Psoas muscle (tissue), 8 donors: ENCODE measurements around the gene EYS. TPM values are rescaled to one million over a fixed set of nuclear protein-coding genes. Genes with fewer than 3 reads are reported as not detected.

Experiments
- ATAC-seq, 4 donors: fragments of 200-7000 bp; cut with Tn5 transposase; one replicate each; pipeline ENCODE4 v1.9.1; 2020; ENCODE audit warnings: moderate library complexity in 3 of 4, mild to moderate bottlenecking in 2 of 4
- DNase-seq, 2 donors: peaks; one replicate each; pipeline ENCODE4 v3.0.0-alpha.2; 2020
- H3K27ac ChIP-seq: fragments of 200-600 bp; one replicate; pipeline ENCODE4 v1.8.0; 2022
- H3K27me3 ChIP-seq, 3 donors: fragments of 200-600 bp in 1 of 3; one replicate each; pipeline versions ENCODE4 v1.6.1 to v1.8.0; 2013 to 2022; ENCODE audit warnings: low read length in 2 of 3, mild to moderate bottlenecking in 2 of 3, moderate library complexity in 1 of 3; ENCODE audit not compliant: insufficient read depth in 3 of 3
- H3K36me3 ChIP-seq, 2 donors: fragments of 200-600 bp in 1 of 2; one replicate each; pipeline versions ENCODE4 v1.6.1 to v1.8.0; 2013 to 2022; ENCODE audit warnings: low read depth in 1 of 2, mild to moderate bottlenecking in 1 of 2, moderate library complexity in 1 of 2; ENCODE audit not compliant: insufficient read depth in 1 of 2
- H3K4me1 ChIP-seq: fragments of 200-600 bp; one replicate; pipeline ENCODE4 v1.8.0; 2022
- H3K4me3 ChIP-seq: fragments of 200-600 bp; one replicate; pipeline ENCODE4 v1.8.0; 2022; ENCODE audit warnings: mild to moderate bottlenecking
- H3K9me3 ChIP-seq: fragments of 200-600 bp; one replicate; pipeline ENCODE4 v1.8.0; 2022
- WGBS, 3 donors: extraction: QIAGEN DNeasy Blood & Tissue Kit; methylation state at CpG; one replicate each; pipeline versions ENCODE4 v1.1.6 to v1.1.7; 2013; 5-methylcytosine and 5-hydroxymethylcytosine counted together
- intact Hi-C, 2 donors: fragments of 100-400 bp; cut with DNase I; formaldehyde crosslinking; loops; one replicate each; pipeline versions ENCODE4 v1.11.0 to v1.14.2; 2022
- polyA plus RNA-seq, 3 donors: library from polyadenylated mRNA; stranded (reverse); fragments of 200-250 nt; gene quantifications; one replicate each; pipeline ENCODE4 v1.2.3, GENCODE V29; 2013
- total RNA-seq, 4 donors: library from RNA; stranded (reverse); fragmentation: NEBNext Ultra II Directional in 2 of 4; extraction: Animal tissue kit (Norgen Biotek cat#: 25700) in 2 of 4; gene quantifications; one replicate each; pipeline versions ENCODE4 v1.2.1 to v1.2.4, GENCODE V29; 2021 to 2023
- TF ChIP-seq, protein P1 (sequence below): fragments of 200-600 bp; IDR thresholded peaks from one replicate; pipeline ENCODE4 v1.8.0; 2022; ENCODE audit warnings: antibody characterized with exemption
- donor health status: healthy with polysubstance abuse.
- donor health status: DM: no; HTN: no; CAD: no; lungs with moderate emphysema.
- donor health status: Bipolar disorder and iron deficiency.
- donor health status: healthy.
- donor health status: DM: yes; HTN: yes; CAD: no.
- donor health status: DM: no; HTN: no; CAD: no.
- donor health status: DM: no; HTN: no; CAD: no.
- donor health status: DM: yes; HTN: yes; CAD: no.

EYS gene
- total and polyA plus RNA-seq, 7 donors = under 0.01 TPM; not detected in 6

DNA sequence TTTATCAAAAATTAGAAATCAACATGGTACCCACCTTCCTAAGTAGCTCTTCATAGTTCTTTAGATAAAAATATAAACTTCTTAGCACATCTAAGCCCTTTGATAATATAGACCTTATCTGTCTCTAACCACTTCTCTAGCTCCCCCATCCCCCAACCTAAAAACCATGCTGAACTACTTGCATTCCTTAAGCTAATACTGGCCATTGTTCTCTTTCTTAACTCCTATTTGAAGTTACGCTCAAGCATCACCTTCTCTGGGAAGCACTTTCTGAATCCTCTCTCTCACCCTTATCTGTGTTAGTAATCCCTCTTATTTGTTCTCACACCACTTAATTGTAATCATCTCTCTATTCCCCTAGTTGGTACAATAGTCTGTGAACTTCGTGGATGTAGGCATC lies 1918.5 kb downstream of the EYS start:
- Histone ChIP-seq H3K36me3 (no peaks in the 10 kb centered on the region), H3K4me1 (no peaks in the 10 kb centered on the region), H3K4me3 (no peak overlapping the region), H3K27me3 (peaks cover 0 to 4% (median 0%) of the 10 kb centered on the region in 3 donors), H3K27ac (no peak overlapping the region), H3K9me3 (no peaks in the 10 kb centered on the region)
- intact Hi-C loops = no loop called here
- TF ChIP-seq, protein P1, sequence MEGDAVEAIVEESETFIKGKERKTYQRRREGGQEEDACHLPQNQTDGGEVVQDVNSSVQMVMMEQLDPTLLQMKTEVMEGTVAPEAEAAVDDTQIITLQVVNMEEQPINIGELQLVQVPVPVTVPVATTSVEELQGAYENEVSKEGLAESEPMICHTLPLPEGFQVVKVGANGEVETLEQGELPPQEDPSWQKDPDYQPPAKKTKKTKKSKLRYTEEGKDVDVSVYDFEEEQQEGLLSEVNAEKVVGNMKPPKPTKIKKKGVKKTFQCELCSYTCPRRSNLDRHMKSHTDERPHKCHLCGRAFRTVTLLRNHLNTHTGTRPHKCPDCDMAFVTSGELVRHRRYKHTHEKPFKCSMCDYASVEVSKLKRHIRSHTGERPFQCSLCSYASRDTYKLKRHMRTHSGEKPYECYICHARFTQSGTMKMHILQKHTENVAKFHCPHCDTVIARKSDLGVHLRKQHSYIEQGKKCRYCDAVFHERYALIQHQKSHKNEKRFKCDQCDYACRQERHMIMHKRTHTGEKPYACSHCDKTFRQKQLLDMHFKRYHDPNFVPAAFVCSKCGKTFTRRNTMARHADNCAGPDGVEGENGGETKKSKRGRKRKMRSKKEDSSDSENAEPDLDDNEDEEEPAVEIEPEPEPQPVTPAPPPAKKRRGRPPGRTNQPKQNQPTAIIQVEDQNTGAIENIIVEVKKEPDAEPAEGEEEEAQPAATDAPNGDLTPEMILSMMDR = no peak
- WGBS, 3 donors = 65 to 73% (median 67%) methylated on average over 2 of the region's 2 CpGs
- DNase-seq (no peak), ATAC-seq (no peak)

DNA sequence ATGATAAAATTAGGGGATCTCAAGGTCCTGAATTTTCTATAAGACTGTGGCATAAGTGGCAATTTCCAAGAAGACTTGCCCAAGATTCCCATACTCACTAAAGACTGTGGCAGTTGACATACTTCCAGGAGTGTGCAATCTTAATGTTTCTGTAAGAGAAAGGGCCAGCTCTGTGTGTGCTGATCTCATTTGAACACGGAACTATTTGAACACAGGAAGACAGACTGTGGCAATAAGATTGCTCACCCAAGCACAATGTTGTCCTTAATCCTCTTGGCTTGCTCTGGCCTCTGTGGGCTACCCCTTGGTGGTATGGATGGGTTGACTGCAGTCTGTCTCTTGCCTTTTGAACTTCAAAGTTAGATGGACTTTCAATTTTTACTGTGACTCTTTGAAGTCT lies 1920.0 kb downstream of the EYS start:
- TF ChIP-seq, protein P1 = no peak
- no peak for DNase-seq
- no peaks in the 10 kb centered on the region for H3K36me3 ChIP-seq
- peaks cover 0 to 4% (median 0%) of the 10 kb centered on the region in 3 donors for H3K27me3 ChIP-seq
- ATAC-seq = no peak
- intact Hi-C loops = no loop called here
- WGBS, 3 donors = 84 to 96% (median 91%) methylated on average over 1 of the region's 1 CpG
- H3K4me3 ChIP-seq = no peak overlapping the region
- H3K4me1 ChIP-seq = no peaks in the 10 kb centered on the region
- H3K27ac ChIP-seq = no peak overlapping the region
- no peaks in the 10 kb centered on the region for H3K9me3 ChIP-seq

DNA sequence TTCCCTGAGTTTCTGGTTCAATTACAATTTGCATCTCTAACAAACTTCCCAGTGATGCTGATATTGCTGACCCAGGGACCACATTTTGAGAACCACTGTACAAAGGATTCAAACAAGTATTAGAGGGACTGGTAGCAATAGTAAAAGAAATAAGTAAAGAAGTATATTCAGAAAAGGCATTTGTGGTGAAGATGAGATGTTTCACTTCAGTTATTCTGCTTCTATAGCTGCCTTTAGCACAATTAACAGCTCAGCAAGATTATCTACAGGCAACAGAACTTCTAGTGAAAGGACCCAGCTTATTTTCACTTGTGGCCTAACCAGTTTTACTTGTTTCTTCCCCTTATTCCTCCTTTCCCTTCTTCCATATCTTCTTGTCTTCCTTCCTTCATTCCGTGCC lies 1922.0 kb downstream of the EYS start:
- no peaks in the 10 kb centered on the region for H3K36me3 ChIP-seq
- WGBS, 3 donors = 78 to 96% (median 87%) methylated on average over 1 of the region's 1 CpG
- DNase-seq = no peak
- no peaks in the 10 kb centered on the region for H3K27me3 ChIP-seq
- H3K4me1 ChIP-seq = no peaks in the 10 kb centered on the region
- H3K9me3 ChIP-seq = no peaks in the 10 kb centered on the region
- TF ChIP-seq, protein P1 = no peak
- intact Hi-C loops = no loop called here
- H3K27ac ChIP-seq = no peak overlapping the region
- no peak overlapping the region for H3K4me3 ChIP-seq
- ATAC-seq = no peak

DNA sequence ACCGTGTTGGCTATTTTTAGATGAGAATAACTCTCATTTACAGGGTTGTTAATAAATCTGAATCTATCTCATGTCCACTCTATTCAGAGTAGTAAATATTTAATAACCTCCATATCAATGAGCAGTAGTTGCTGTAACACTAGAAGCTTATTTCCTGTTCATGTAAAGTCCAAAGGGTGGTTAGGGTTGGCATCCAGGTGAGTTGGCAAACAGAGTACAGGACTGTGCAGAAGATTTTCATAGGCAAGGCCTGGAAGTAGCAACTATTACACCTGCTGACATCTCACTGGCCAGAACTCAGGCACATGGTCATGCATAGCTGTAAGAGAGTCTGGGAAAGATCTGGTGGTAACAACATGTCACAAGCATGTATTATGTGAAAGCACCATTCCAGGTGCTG lies 1923.9 kb downstream of the EYS start:
- no peak for ATAC-seq
- WGBS, 3 donors = 78 to 86% (median 79%) methylated on average over 1 of the region's 1 CpG

DNA sequence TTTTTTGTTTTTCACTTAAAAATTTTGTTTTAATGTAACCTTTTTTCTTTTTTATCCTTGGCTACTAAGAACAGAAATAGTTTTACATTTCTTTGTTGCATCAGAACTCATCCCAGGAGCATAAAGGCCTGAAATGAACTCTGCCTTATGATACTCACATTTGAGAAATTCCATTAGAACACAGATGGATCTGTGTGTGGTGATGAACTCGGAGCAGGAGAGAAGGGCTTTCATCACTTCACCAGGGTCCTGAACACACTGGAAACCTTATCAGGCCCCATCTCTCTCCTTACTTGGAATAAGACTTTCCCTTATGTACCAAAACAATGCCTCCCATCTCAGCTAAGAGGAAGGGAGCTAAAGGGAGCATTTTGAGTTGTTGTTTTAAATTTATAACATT lies 1932.1 kb downstream of the EYS start:
- no peak overlapping the region for H3K4me3 ChIP-seq
- H3K9me3 ChIP-seq = no peaks in the 10 kb centered on the region
- intact Hi-C loops = no loop called here
- H3K4me1 ChIP-seq = no peaks in the 10 kb centered on the region
- TF ChIP-seq, protein P1 = no peak
- no peak for DNase-seq
- H3K27me3 ChIP-seq = peaks cover 0 to 2% (median 0%) of the 10 kb centered on the region in 3 donors
- no peak for ATAC-seq
- H3K27ac ChIP-seq = no peak overlapping the region
- 28 to 38% (median 34%) methylated on average over 1 of the region's 1 CpG for WGBS, 3 donors
- no peaks in the 10 kb centered on the region for H3K36me3 ChIP-seq

More for the DNA sequence above, 1923.9 kb downstream of the EYS start:
- Histone ChIP-seq H3K27me3 (no peaks in the 10 kb centered on the region), H3K36me3 (no peaks in the 10 kb centered on the region), H3K4me1 (no peaks in the 10 kb centered on the region), H3K27ac (no peak overlapping the region), H3K4me3 (no peak overlapping the region), H3K9me3 (no peaks in the 10 kb centered on the region)
- no peak for DNase-seq
- TF ChIP-seq, protein P1 = no peak
- intact Hi-C loops = no loop called here
